NCI-H1417 treated with DMSO at 0.1 percent for 48 hours (cell line): ENCODE data around the gene DDR1.
A peak's percentile ranks its signal among the peaks of the same experiment; 100 is the strongest.
"Not testable (repeated sequence)": the region's sequence is repeated elsewhere in the genome, so short reads cannot be mapped to it uniquely, and the experiment has no call there.

Experiments
- DNase-seq: peaks from one replicate; lab custom pipeline; 2025; lab: John Stamatoyannopoulos, UW

The DDR1 gene

DNA sequence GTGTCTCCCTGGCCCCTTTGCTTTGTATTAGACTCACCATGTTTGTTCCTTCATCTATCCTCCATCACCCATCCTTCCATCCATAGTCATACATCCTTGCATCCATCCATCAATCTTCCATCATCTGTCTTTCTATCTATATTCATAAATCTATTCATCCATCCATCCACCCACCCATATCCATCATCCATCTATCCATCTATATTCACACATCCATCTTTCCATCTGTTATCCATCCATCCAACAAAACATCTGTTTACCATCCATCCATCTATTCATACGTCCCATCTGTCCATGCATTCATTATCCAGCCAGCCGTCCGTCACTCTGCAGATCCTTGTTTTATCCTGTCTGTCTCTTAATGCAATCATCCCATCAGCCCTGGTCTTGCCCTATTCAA is 10.6 kb downstream of the DDR1 start:
- no peak for DNase-seq

DNA sequence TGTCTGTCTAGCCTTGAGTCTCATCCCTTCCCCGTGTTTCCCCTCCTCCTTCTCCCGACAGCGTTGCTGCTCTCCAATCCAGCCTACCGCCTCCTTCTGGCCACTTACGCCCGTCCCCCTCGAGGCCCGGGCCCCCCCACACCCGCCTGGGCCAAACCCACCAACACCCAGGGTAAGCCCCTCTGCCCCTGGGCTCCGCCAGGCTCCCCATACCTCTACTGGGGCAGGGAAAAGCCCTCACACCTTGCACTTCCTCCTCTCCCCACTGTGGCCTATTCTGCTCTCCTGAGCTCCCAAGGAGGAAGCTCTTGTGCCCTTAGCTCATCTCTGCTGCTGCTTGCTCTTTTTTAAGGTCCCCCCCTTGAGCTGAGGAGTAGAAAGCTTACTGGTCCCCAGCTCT is 11.0 kb downstream of the DDR1 start:
- no peak for DNase-seq

DNA sequence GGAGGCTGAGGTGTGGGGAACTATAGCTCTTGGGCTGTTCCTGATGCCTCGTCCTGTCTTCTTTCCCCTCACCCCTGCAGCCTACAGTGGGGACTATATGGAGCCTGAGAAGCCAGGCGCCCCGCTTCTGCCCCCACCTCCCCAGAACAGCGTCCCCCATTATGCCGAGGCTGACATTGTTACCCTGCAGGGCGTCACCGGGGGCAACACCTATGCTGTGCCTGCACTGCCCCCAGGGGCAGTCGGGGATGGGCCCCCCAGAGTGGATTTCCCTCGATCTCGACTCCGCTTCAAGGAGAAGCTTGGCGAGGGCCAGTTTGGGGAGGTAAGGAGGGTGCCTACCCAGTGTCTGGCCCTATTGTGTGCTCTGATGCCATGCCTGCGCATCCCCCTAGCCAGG is 12.2 kb downstream of the DDR1 start:
- no peak for DNase-seq

DNA sequence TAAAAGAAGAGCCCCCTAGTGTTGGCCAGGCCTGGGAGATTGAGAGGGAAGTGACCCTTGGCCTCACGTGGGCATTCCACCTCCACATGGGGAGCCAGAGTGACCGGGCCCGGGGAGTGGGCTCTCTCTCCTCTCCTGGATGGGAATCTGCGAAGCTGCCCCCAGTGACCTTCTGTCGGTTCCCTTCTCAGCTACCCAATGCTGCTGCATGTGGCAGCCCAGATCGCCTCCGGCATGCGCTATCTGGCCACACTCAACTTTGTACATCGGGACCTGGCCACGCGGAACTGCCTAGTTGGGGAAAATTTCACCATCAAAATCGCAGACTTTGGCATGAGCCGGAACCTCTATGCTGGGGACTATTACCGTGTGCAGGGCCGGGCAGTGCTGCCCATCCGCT is 13.6 kb downstream of the DDR1 start:
- DNase-seq: no peak

DNA sequence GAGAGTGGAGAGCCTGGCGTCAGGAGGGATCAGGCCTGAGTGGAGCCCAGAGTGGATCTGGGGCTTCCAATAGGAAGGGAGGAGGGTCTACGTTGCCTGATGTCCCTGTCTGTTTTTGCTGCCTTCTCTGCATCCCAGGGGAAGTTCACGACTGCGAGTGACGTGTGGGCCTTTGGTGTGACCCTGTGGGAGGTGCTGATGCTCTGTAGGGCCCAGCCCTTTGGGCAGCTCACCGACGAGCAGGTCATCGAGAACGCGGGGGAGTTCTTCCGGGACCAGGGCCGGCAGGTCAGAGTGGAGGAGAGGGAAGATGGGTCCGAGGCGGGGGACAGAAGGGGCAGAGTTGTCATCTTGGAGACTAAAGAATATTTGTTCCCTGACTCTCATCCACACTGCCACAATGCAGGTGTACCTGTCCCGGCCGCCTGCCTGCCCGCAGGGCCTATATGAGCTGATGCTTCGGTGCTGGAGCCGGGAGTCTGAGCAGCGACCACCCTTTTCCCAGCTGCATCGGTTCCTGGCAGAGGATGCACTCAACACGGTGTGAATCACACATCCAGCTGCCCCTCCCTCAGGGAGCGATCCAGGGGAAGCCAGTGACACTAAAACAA is 14.5 kb downstream of the DDR1 start:
- no peak for DNase-seq

DNA sequence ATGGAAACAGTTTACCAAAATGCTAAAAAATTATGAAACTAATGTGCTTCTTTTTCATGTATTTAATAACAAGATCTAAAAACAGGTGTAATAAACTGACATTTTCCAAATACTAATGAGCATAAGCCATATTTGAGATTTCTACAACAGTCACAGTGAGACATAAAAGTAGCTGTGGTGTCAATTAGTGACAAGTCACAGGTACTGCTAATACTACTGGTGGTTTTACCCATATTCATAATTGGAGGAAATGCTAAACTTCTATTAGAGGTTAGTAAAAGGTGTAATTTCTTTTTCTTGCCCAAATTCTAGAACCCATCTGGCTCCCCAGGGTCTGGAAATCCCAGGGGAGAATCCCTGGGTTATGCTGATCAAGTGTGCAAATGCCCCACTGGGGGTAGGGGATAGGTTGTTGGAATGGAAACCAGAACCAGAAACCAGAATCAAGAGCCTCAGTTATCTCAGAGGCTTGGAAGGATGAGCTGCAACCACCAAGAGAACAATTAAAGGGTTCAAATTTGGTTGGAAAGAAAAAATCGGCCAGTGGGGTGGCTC is 16.6 kb downstream of the DDR1 start:
- DNase-seq: no peak

DNA sequence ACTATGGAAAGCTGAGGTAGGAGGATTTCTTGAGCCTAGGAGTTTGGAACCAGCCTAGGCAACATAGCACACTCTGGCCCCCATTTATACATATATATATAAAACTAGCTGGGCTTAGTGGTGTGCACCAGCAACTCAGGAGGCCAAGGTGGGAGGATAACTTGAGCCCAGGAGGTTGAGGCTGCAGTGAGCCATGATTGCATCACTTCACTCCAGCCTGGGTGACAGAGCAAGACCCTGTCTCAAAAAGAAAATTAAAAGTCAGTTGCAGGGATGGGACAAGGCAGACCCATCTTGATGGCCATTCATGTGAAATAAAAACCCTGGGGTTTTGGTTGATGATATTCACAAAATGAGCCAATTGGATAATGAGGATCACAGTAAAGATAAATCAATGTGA is 17.1 kb downstream of the DDR1 start:
- DNase-seq: no peak

DNA sequence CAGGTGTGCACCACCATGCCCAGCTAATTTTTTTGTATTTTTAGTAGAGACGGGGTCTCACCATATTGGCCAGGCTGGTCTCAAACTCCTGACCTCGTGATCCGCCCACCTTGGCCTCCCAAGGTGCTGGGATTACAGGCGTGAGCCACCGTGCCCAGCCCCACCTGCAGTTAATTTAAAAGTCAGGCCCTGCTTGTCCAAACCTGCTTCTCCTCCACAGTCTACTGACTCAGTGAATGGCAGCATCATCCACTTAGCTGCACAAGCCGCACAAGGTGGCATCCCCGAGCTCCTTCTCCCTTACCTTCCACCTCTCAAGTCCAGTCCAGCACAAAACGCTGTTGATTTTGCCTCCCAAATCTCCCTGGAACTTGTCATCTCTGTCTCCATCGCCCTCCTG is 17.9 kb downstream of the DDR1 start:
- DNase-seq: not testable (repeated sequence)

DNA sequence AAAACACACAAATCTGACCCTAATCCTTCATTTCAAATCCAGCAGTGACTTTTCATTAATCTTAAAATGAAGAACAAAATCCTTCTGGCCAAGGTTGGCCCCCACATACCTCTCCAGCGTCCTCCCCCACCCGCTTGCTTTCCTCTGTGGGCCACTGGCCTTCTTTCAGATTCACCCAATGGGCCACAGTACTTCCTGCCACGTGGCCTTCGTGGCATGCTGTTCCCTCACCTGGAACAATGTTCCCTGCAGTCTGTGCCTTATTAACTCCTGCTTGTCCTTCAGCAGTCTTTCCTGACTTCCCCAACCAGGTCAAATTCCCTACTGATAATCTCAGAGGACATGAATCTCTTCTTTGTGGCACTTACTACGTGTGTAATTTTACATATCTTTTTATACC is 18.4 kb downstream of the DDR1 start:
- no peak for DNase-seq

DNA sequence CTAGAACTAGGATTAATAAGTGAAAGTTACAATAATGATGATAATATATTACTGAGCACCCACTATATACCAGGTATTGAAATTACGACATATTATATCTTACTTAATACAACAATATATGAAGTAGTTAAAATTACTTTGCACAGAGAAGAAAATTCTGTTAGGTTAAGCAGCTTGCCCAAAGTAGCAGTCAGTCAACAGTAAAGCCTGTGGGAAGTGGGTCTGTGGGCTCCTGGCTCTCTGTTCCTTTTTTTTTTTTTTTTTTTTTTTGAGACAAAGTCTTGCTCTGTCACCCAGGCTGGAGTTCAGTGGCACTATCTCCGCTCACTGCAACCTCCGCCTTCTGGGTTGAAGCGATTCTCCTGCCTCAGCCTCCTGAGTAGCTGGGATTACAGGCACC is 18.9 kb downstream of the DDR1 start:
- DNase-seq: no peak

DNA sequence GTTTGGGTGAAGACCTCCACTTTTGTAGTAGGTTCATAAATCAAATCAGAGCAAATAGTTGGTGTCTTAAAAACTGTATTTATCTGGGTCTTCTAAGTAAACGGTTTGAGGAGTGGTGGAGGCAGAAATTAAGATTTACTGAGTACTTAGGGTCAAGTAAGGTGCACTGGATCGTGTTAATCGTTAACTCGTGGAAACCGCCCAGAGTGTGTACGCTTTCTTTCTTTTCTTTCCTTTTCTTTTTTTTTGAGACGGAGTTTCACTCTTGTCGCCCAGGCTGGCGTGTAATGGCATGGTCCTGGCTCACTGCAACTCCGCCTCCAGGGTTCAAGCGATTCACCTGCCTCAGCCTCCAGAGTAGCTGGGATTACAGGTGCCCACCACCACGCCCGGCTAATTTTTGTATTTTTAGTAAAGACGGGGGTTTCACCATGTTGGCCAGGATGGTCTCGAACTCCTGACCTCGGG is 23.0 kb downstream of the DDR1 start:
- DNase-seq: not testable (repeated sequence)

DNA sequence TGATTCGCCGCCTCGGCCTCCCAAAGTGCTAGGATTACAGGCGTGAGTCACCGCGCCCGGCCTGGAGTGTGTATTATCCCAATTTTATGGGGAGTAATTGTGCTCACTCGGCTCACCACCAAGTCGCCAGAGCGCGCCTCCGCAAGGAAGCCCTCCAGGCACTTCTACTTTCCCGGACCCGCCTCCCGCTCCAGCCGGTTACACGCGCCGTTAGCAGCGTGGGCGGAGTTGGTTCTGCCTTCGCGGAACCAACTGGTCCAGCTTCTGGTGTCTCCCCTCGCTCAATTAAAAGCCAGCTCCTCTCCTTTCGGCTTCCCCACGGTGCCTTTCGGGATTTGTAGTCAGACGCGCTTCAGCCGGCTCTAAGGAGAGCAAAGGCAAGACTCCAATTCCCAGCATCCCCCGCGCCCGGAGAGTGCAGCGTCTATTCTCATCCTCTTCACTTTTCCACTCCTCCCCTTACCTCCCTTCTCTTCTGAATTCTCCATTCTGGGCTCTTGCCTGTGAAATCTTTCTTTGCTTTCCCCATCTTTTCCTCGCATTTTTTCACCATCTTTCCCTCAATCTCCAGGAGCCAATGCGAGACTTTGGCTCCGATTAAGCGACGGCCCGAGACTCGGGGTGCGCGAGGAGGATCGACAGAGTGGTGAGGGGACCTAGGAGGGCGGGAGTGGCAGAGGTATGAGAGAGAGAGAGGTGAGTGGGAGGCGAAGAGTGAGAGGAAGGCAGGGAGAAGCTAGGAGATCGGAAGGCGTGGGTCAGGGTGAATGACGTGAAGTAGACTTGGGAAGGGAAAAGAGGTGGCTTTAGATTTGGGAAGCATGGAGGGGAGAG is 23.7 kb downstream of the DDR1 start, which contains the start of gene GTF2H4:
Gene GTF2H4, plus strand, starts transcription at position 450 of the 834 bp plus-strand sequence.
- DNase-seq: peak; percentile 90

DNA sequence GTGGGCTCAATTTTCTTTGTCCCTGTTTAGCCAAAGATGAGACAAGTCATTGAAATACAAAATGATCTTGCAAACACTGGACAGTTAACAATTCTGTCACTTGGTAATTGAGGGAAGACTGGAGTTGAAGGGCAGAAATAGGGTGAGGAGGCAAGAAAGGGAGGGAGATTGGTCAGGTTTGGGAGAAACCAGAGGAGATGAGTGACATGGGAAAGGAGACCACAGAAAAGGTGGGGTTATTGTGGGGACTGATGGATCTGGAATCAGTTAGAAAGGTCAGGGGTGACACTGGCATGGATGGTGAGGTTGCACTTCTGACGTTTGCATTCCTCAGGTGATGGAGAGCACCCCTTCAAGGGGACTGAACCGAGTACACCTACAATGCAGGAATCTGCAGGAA is 24.4 kb downstream of the DDR1 start:
- no peak for DNase-seq

DNA sequence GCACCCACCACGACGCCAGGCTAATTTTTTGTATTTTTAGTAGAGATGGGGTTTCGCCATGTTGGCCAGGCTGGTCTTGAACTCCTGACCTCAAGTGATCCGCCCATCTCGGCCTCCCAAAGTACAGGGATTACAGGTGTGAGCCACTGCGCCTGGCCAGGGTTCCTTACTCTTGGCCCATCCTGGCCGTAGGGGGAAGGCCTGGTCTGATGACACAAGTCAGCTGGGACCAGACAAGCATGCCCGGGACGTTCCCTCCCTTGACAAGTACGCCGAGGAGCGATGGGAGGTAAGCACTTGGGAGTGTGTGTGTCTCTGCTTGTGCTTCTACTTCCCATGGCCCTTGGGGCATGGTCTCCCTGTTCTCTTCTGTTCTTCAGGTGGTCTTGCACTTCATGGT is 26.2 kb downstream of the DDR1 start:
- not testable (repeated sequence) for DNase-seq

DNA sequence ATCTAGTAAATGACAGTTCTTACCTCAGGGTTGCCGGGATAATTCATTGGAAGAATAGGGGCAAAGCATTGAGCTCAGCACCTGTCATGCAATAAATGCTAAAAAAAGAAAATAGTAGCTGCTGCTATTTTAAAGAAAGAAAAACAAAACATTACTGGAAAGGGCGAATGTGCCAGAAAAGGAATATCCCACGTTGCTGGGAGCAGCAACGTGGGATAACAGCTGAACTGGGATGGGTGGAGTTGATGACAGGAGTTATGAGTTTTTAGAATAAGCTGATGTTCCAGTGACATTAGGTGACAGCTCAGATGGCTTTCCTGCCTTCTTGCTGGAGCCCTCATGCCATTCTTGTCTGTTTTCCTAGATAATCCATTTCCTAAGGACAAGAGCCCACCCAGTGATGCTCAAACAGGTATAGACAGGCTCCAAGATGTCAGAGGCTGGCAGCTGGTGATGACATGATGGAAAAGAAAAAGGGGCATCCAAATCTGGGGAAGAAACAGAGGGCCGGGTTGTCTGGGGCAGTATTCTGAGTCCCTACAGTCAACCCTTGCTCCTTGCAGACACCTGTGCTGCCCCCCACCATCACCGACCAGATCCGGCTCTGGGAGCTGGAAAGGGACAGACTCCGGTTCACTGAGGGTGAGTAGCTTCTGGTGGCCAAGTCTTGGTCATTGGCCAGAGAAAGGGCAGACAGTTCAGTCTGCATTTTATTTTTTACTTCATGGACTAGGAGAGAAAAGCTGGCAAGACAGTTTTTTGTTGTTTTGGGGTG is 28.6 kb downstream of the DDR1 start:
- no peak for DNase-seq

DNA sequence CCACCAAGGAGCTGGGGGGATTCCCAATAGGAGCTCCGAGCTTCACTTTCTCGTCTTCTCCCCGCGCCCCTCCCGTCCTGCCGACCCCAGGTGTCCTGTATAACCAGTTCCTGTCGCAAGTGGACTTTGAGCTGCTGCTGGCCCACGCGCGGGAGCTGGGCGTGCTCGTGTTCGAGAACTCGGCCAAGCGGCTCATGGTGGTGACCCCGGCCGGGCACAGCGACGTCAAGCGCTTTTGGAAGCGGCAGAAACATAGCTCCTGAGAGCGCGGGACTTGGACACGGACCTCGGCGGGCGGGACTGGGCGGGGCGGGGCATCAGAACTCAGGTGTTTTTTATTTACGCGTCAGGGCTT is 29.4 kb downstream of the DDR1 start:
- DNase-seq: no peak

DNA sequence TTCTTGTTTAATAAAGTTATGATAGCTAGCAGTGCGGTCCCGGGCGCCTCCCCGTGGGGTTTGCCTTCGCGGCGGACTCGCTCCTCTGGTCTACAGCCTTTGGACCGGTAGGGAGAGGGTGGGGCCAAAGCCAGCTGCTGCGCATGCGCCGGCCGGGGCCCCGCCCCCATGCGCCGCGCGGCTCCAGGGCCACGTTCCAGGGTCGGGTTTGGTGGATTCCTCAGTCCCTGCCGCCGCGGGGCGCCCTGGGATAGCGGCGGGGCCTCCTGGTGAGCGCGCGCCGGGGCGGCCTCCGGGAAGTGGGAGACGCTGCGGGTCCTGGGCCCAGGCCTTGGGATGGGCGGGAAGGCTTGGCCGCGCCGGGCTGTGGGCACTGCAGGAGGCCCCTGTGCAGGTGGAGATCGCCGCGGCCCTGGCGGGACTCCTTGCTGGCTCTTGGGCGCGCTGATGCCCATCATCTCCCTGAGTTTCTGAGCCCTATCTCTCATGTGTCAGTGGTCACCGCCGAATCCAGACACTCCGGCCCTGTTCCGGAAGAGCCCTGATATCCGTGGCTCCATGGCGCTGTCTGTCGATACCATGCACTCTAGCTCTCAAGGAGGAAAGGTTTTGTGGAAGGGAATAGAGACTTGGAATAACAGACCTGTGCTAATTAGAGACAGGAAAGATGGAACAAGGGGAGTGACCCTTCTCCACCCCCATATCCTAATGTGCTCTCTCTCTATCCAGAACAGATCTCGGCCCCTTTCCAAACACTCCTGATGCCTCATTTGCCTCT is 29.9 kb downstream of the DDR1 start, which contains the start of gene VARS2:
Gene VARS2, plus strand, starts transcription at position 163 of the 778 bp plus-strand sequence. Its CDS starts 599 bp downstream, at position 762.
- DNase-seq: peak; percentile 44

DNA sequence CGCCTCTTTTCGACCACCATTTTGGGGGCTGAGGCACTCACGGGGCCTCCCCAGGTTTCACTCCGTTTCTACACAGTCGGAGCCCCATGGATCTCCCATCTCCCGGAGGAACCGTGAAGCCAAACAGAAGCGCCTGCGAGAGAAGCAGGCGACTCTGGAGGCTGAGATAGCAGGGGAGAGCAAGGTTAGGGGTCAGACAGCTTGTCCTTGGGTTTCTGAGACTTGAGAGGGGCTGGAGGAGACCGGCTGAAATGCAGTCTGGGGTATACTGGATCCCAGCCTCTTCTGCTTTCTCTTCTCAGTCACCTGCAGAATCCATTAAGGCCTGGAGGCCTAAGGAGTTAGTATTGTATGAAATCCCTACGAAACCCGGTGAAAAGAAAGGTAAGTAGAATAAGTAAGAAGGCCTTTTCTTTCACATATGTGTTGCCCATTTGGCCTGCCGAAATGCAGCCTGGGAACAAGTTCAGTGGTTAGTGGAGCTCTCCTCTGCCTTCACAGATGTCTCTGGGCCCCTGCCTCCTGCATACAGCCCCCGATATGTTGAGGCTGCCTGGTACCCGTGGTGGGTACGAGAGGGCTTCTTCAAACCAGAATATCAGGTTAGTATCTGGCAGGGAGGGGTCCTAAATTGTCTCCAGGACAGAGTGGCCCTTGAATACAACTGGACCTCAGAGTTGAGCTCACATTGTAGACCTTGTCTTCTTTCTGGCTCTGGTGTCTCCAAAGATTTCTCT is 30.7 kb downstream of the DDR1 start:
- DNase-seq: no peak

DNA sequence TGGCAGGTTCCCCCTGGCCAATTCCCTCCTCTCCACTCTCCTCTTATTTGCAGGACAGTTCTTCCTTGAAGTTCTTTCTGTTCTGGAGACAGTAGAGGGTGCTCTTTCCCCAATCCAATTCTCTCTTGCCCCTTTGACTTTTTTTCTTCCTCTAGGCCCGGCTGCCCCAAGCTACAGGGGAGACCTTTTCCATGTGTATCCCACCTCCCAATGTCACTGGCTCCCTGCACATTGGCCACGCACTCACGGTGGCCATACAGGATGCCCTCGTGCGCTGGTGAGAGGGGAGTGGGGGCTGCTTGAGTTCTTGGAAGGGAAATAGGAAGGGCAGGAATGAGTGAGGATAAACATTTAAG is 31.2 kb downstream of the DDR1 start:
- DNase-seq: no peak

DNA sequence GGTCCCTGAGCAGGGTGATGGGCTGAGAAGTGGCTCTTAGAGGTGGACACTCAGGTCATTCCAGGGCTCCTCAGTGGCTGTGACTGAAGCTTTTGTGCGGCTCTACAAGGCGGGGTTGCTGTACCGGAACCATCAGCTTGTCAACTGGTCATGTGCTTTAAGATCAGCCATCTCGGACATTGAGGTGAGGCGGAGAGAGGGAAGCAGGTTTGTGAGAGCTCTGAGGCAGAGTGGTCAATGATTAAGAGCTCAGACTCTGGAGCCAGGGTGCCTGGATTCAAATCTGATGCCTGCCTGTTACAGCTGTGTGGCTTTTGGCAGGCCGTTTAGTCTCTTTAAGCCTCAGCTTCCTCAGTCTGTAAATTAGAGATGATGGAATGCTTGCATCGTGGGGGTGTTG is 32.7 kb downstream of the DDR1 start:
- no peak for DNase-seq

DNA sequence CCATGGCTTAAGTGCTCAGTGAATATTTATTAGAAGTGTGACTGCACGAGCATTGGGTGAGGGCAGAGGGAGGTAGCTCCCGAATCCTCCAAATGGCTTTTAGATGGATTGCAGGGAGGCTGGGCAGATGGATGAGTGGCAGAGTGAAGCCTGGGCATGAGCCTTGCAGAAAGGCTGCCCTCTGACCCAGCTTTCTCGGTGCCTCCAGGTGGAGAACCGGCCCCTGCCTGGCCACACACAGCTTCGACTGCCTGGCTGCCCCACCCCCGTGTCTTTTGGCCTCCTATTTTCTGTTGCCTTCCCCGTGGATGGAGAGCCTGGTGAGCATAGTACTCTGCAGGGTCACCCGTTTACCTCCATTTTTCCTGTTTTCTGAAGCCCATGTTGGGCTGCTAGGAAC is 33.2 kb downstream of the DDR1 start:
- DNase-seq: no peak
